Amygdala (tissue), 56 donors: Measurements from ENCODE around the gene GRK5.
A peak's percentile ranks its signal among the peaks of the same experiment; 100 is the strongest.

ENCODE experiments used
- DNase-seq, 56 donors: peaks; one replicate each; lab custom pipeline; 2025; lab: John Stamatoyannopoulos, UW

Gene GRK5

GRCh38 chr10:119197921-119198320 lies 9.4 kb upstream of the GRK5 start:
- DNase-seq, result no peak

GRCh38 chr10:119198438-119198837 lies 8.9 kb upstream of the GRK5 start:
- DNase-seq, result peak in 3 of 56 donors; percentile 8 to 35 (median 16)

GRCh38 chr10:119199231-119199992 lies 8.0 kb upstream of the GRK5 start:
- DNase-seq, result peak in 49 of 56 donors; percentile 7 to 79 (median 47)

GRCh38 chr10:119201233-119201632 lies 6.1 kb upstream of the GRK5 start:
- DNase-seq, result no peak

- no peak for DNase-seq
Observed at GRCh38 chr10:119203006-119203405, 4.4 kb upstream of the GRK5 start.

GRCh38 chr10:119205894-119206602 lies 1.3 kb upstream of the GRK5 start:
- peak in 27 of 56 donors; percentile 9 to 64 (median 40) for DNase-seq

GRCh38 chr10:119206603-119207365 lies 587 bp upstream of the GRK5 start:
- peak in 48 of 56 donors; percentile 9 to 84 (median 62) for DNase-seq

GRCh38 chr10:119207713-119208552 lies 562 bp downstream of the GRK5 start:
- peak in 39 of 56 donors; percentile 7 to 86 (median 58) for DNase-seq

- DNase-seq, result no peak
Observed at GRCh38 chr10:119208553-119208940, 1.2 kb downstream of the GRK5 start.

- DNase-seq, result peak in 36 of 56 donors; percentile 2 to 58 (median 25)
Observed at GRCh38 chr10:119209035-119209735, 1.8 kb downstream of the GRK5 start.

- peak in 1 of 56 donors; percentile 6 for DNase-seq
Observed at GRCh38 chr10:119209736-119210355, 2.5 kb downstream of the GRK5 start.

GRCh38 chr10:119210633-119211032 lies 3.3 kb downstream of the GRK5 start:
- no peak for DNase-seq

GRCh38 chr10:119211176-119211575 lies 3.8 kb downstream of the GRK5 start:
- no peak for DNase-seq

- no peak for DNase-seq
Observed at GRCh38 chr10:119211625-119212441, 4.5 kb downstream of the GRK5 start.

GRCh38 chr10:119215371-119215770 lies 8.0 kb downstream of the GRK5 start:
- DNase-seq, result no peak

- DNase-seq, result no peak
Observed at GRCh38 chr10:119216127-119216526, 8.8 kb downstream of the GRK5 start.

GRCh38 chr10:119217401-119217800 lies 10.0 kb downstream of the GRK5 start:
- no peak for DNase-seq

GRCh38 chr10:119217991-119218490 lies 10.7 kb downstream of the GRK5 start:
- no peak for DNase-seq
